ENCODE data around the gene LUZP2.

LUZP2 gene

GRCh38 chr11:24574461-24574860 is 77.6 kb downstream of the LUZP2 start:
- no peaks in the 10 kb centered on the region for H3K36me3 ChIP-seq (ENCODE audit: control insufficient read depth, insufficient read depth, low read length)
- H3K27me3 ChIP-seq (ENCODE audit: control insufficient read depth, insufficient read depth, low read length), result no peaks in the 10 kb centered on the region
- H3K9ac ChIP-seq (ENCODE audit: low read length), result no peak overlapping the region
- H3K4me1 ChIP-seq (ENCODE audit: control insufficient read depth, insufficient read depth, low read length), result no peaks in the 10 kb centered on the region
- H3K9me3 ChIP-seq (ENCODE audit: control insufficient read depth, low read length), result no peaks in the 10 kb centered on the region
- H3K4me3 ChIP-seq (ENCODE audit: low read length), result no peak overlapping the region

- no peak overlapping the region for H3K9ac ChIP-seq (ENCODE audit: low read length)
- no peaks in the 10 kb centered on the region for H3K9me3 ChIP-seq (ENCODE audit: control insufficient read depth, low read length)
- H3K4me1 ChIP-seq (ENCODE audit: control insufficient read depth, insufficient read depth, low read length), result no peaks in the 10 kb centered on the region
- H3K27me3 ChIP-seq (ENCODE audit: control insufficient read depth, insufficient read depth, low read length), result no peaks in the 10 kb centered on the region
- H3K36me3 ChIP-seq (ENCODE audit: control insufficient read depth, insufficient read depth, low read length), result no peaks in the 10 kb centered on the region
- no peak overlapping the region for H3K4me3 ChIP-seq (ENCODE audit: low read length)
Measured at GRCh38 chr11:24575392-24575791, 78.5 kb downstream of the LUZP2 start.

GRCh38 chr11:24585192-24585591 is 88.3 kb downstream of the LUZP2 start:
- Histone ChIP-seq H3K27me3 (ENCODE audit: control insufficient read depth, insufficient read depth, low read length) (no peaks in the 10 kb centered on the region), H3K9me3 (ENCODE audit: control insufficient read depth, low read length) (no peaks in the 10 kb centered on the region), H3K36me3 (ENCODE audit: control insufficient read depth, insufficient read depth, low read length) (no peaks in the 10 kb centered on the region), H3K9ac (ENCODE audit: low read length) (no peak overlapping the region), H3K4me3 (ENCODE audit: low read length) (no peak overlapping the region), H3K4me1 (ENCODE audit: control insufficient read depth, insufficient read depth, low read length) (no peaks in the 10 kb centered on the region)

- no peaks in the 10 kb centered on the region for H3K36me3 ChIP-seq (ENCODE audit: control insufficient read depth, insufficient read depth, low read length)
- no peak overlapping the region for H3K4me3 ChIP-seq (ENCODE audit: low read length)
- no peak overlapping the region for H3K9ac ChIP-seq (ENCODE audit: low read length)
- no peaks in the 10 kb centered on the region for H3K9me3 ChIP-seq (ENCODE audit: control insufficient read depth, low read length)
- no peaks in the 10 kb centered on the region for H3K4me1 ChIP-seq (ENCODE audit: control insufficient read depth, insufficient read depth, low read length)
- H3K27me3 ChIP-seq (ENCODE audit: control insufficient read depth, insufficient read depth, low read length), result no peaks in the 10 kb centered on the region
Measured at GRCh38 chr11:24587635-24588034, 90.8 kb downstream of the LUZP2 start.

GRCh38 chr11:24588081-24588480 is 91.2 kb downstream of the LUZP2 start:
- H3K4me1 ChIP-seq (ENCODE audit: control insufficient read depth, insufficient read depth, low read length), result no peaks in the 10 kb centered on the region

GRCh38 chr11:24589064-24589463 is 92.2 kb downstream of the LUZP2 start:
- H3K27me3 ChIP-seq (ENCODE audit: control insufficient read depth, insufficient read depth, low read length), result no peaks in the 10 kb centered on the region
- no peak overlapping the region for H3K4me3 ChIP-seq (ENCODE audit: low read length)
- no peaks in the 10 kb centered on the region for H3K9me3 ChIP-seq (ENCODE audit: control insufficient read depth, low read length)
- no peak overlapping the region for H3K9ac ChIP-seq (ENCODE audit: low read length)
- no peaks in the 10 kb centered on the region for H3K4me1 ChIP-seq (ENCODE audit: control insufficient read depth, insufficient read depth, low read length)
- no peaks in the 10 kb centered on the region for H3K36me3 ChIP-seq (ENCODE audit: control insufficient read depth, insufficient read depth, low read length)

More at GRCh38 chr11:24588081-24588480, 91.2 kb downstream of the LUZP2 start:
- no peaks in the 10 kb centered on the region for H3K27me3 ChIP-seq (ENCODE audit: control insufficient read depth, insufficient read depth, low read length)
- no peak overlapping the region for H3K9ac ChIP-seq (ENCODE audit: low read length)
- H3K9me3 ChIP-seq (ENCODE audit: control insufficient read depth, low read length), result no peaks in the 10 kb centered on the region
- H3K4me3 ChIP-seq (ENCODE audit: low read length), result no peak overlapping the region
- no peaks in the 10 kb centered on the region for H3K36me3 ChIP-seq (ENCODE audit: control insufficient read depth, insufficient read depth, low read length)

- Histone ChIP-seq H3K36me3 (ENCODE audit: control insufficient read depth, insufficient read depth, low read length) (no peaks in the 10 kb centered on the region), H3K27me3 (ENCODE audit: control insufficient read depth, insufficient read depth, low read length) (no peaks in the 10 kb centered on the region), H3K9ac (ENCODE audit: low read length) (no peak overlapping the region), H3K4me1 (ENCODE audit: control insufficient read depth, insufficient read depth, low read length) (no peaks in the 10 kb centered on the region), H3K4me3 (ENCODE audit: low read length) (no peak overlapping the region), H3K9me3 (ENCODE audit: control insufficient read depth, low read length) (no peaks in the 10 kb centered on the region)
Measured at GRCh38 chr11:24591283-24591682, 94.4 kb downstream of the LUZP2 start.

- Histone ChIP-seq H3K36me3 (ENCODE audit: control insufficient read depth, insufficient read depth, low read length) (no peaks in the 10 kb centered on the region), H3K27me3 (ENCODE audit: control insufficient read depth, insufficient read depth, low read length) (no peaks in the 10 kb centered on the region), H3K9ac (ENCODE audit: low read length) (no peak overlapping the region), H3K4me3 (ENCODE audit: low read length) (no peak overlapping the region), H3K4me1 (ENCODE audit: control insufficient read depth, insufficient read depth, low read length) (no peaks in the 10 kb centered on the region), H3K9me3 (ENCODE audit: control insufficient read depth, low read length) (no peaks in the 10 kb centered on the region)
Measured at GRCh38 chr11:24592360-24592759, 95.5 kb downstream of the LUZP2 start.

- no peaks in the 10 kb centered on the region for H3K4me1 ChIP-seq (ENCODE audit: control insufficient read depth, insufficient read depth, low read length)
- H3K9me3 ChIP-seq (ENCODE audit: control insufficient read depth, low read length), result no peaks in the 10 kb centered on the region
- H3K27me3 ChIP-seq (ENCODE audit: control insufficient read depth, insufficient read depth, low read length), result no peaks in the 10 kb centered on the region
- H3K36me3 ChIP-seq (ENCODE audit: control insufficient read depth, insufficient read depth, low read length), result no peaks in the 10 kb centered on the region
- no peak overlapping the region for H3K4me3 ChIP-seq (ENCODE audit: low read length)
- no peak overlapping the region for H3K9ac ChIP-seq (ENCODE audit: low read length)
Measured at GRCh38 chr11:24593332-24593731, 96.5 kb downstream of the LUZP2 start.

GRCh38 chr11:24594401-24594800 is 97.5 kb downstream of the LUZP2 start:
- no peaks in the 10 kb centered on the region for H3K36me3 ChIP-seq (ENCODE audit: control insufficient read depth, insufficient read depth, low read length)
- H3K9me3 ChIP-seq (ENCODE audit: control insufficient read depth, low read length), result no peaks in the 10 kb centered on the region
- H3K27me3 ChIP-seq (ENCODE audit: control insufficient read depth, insufficient read depth, low read length), result no peaks in the 10 kb centered on the region
- no peaks in the 10 kb centered on the region for H3K4me1 ChIP-seq (ENCODE audit: control insufficient read depth, insufficient read depth, low read length)
- H3K9ac ChIP-seq (ENCODE audit: low read length), result no peak overlapping the region
- H3K4me3 ChIP-seq (ENCODE audit: low read length), result no peak overlapping the region

GRCh38 chr11:24598641-24599040 is 101.8 kb downstream of the LUZP2 start:
- Histone ChIP-seq H3K36me3 (ENCODE audit: control insufficient read depth, insufficient read depth, low read length) (no peaks in the 10 kb centered on the region), H3K27me3 (ENCODE audit: control insufficient read depth, insufficient read depth, low read length) (no peaks in the 10 kb centered on the region), H3K9ac (ENCODE audit: low read length) (no peak overlapping the region), H3K9me3 (ENCODE audit: control insufficient read depth, low read length) (no peaks in the 10 kb centered on the region), H3K4me3 (ENCODE audit: low read length) (no peak overlapping the region), H3K4me1 (ENCODE audit: control insufficient read depth, insufficient read depth, low read length) (no peaks in the 10 kb centered on the region)

GRCh38 chr11:24609192-24610119 is 112.6 kb downstream of the LUZP2 start:
- no peaks in the 10 kb centered on the region for H3K9me3 ChIP-seq (ENCODE audit: control insufficient read depth, low read length)
- no peaks in the 10 kb centered on the region for H3K27me3 ChIP-seq (ENCODE audit: control insufficient read depth, insufficient read depth, low read length)
- H3K4me1 ChIP-seq (ENCODE audit: control insufficient read depth, insufficient read depth, low read length), result no peaks in the 10 kb centered on the region

More at GRCh38 chr11:24609192-24610119, 112.6 kb downstream of the LUZP2 start:
- Histone ChIP-seq H3K9ac (ENCODE audit: low read length) (no peak overlapping the region), H3K36me3 (ENCODE audit: control insufficient read depth, insufficient read depth, low read length) (no peaks in the 10 kb centered on the region), H3K4me3 (ENCODE audit: low read length) (no peak overlapping the region)
